ENCODE measurements around the gene FNDC11. TPM values are rescaled to one million over a fixed set of nuclear protein-coding genes. Genes with fewer than 3 reads are reported as not detected.
A peak's percentile ranks its signal among the peaks of the same experiment; 100 is the strongest.

The FNDC11 gene
- polyA plus RNA-seq, 4 donors, result 0.99 to 2.1 (median 1.6) TPM

- no peak for DNase-seq (ENCODE audit: low read depth in 4 of 4, low spot score in 2 of 4)
These were observed 30.9 kb upstream of the FNDC11 start for GRCh38 chr20:63522981-63523611.

GRCh38 chr20:63525185-63525584 lies 28.8 kb upstream of the FNDC11 start:
- no peak for DNase-seq (ENCODE audit: low read depth in 4 of 4, low spot score in 2 of 4)

DNA sequence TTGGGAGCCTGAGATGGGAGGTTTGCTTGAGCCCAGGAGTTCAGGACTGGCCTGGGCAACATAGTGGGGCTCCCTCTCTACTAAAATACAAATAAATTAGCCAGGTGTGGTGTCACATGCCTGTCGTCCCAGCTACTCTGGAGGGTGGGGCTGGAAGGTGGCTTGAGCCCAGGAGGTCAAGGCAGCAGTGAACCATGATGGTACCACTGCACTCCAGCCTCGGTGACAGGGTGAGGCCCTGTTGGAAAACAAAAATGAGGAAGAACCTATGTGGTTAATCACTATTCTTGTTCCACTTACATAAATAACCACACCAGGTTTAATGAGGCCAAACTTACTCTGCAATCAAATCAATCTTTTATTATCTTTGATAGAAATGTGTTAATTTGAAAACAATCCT lies 28.0 kb upstream of the FNDC11 start:
- DNase-seq (ENCODE audit: low read depth in 4 of 4, low spot score in 2 of 4), result no peak

DNA sequence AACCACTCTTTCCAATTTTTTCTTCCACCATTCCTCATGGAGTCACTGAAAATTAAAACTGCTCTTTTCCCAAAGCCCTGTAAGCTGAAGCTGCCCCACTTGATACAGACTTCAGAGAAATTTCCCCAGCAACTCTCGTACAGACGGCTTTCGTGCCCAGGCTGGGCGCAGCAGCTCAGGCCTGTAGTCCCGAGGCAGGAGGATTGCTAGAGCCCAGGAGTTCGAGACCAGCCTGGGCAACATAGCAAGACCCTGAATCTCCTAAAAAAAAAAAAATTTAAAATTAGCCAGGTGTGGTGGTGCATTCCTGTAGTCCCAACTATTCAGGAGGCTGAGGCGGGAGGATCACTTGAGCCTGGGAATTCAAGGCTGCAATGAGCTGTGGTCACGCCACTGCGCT lies 26.8 kb upstream of the FNDC11 start:
- DNase-seq (ENCODE audit: low read depth in 4 of 4, low spot score in 2 of 4), result no peak

DNA sequence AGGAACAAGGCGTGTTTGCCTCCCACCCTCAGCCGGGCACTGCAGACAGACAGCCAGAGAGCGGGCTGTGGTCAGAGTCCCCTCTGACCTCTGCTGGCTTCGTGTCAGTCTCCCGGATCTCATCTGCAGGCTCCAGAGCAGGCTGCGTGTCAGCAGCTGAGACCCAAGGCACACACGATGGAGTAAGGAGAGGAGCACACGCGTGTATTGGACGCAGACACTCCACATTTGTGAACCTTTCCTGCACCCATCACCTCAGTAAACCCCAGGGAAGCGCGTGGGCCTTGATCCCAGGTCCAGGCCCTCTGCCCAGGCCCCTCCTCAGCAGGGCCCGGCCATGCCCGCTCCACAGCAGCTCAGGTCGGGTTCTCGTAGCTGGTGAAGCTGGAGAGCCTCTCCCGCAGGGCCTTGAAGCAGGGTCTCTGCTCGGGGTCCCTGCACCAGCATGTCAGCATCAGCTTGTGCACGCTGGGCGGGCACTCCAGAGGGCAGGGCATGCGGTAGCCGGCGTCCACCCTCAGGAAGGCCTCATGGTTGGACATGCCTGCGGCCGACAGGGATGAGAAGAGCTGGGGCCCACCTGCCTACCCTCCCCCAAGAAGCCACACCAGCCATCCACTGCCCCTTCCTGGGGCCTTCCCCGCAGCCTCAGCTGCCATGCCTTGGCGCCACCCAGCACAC lies 24.6 kb upstream of the FNDC11 start:
- DNase-seq (ENCODE audit: low read depth in 4 of 4, low spot score in 2 of 4), result no peak

- no peak for DNase-seq (ENCODE audit: low read depth in 4 of 4, low spot score in 2 of 4)
These were observed 23.8 kb upstream of the FNDC11 start for GRCh38 chr20:63529861-63530787.

- no peak for DNase-seq (ENCODE audit: low read depth in 4 of 4, low spot score in 2 of 4)
These were observed 23.2 kb upstream of the FNDC11 start for GRCh38 chr20:63530788-63531160.

DNA sequence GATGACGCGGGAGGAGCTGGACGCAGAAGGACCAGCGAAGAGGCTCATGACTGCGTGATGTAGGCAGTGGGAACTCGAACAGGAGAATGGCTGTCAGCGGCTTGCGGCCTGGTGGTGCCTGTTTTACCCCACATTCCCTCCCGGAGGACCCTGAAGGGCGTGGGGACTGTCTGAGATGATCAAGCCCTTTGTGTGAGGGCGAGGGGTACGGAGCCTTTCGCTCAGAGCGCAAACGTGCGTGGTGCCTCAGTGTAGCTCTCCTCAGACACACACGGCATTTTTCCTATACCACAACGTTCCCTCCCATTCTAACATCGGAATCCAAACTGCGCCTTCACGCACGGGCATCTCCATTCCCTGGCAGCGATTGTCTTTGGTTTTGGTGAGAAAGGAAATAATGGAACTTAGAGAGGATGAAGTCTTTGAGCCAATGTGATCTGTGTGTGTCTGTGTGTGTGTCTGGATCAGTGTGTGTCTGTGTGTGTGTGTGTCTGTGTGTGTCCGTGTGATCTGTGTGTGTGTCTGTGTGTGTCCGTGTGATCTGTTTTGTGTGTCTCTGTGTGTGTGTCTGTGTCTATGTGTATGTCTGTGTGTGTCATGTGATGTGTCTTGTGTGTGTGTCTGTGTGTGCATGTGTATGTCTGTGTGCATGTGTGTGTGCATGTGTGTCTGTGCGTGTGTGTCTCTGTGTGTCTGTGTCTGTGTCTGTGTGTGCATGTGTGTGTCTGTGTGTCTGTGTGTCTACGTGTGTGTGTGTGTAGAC lies 22.1 kb upstream of the FNDC11 start:
- DNase-seq (ENCODE audit: low read depth in 4 of 4, low spot score in 2 of 4), result no peak

GRCh38 chr20:63532449-63532971 lies 21.4 kb upstream of the FNDC11 start:
- DNase-seq (ENCODE audit: low read depth in 4 of 4, low spot score in 2 of 4), result no peak

- DNase-seq (ENCODE audit: low read depth in 4 of 4, low spot score in 2 of 4), result no peak
These were observed 20.6 kb upstream of the FNDC11 start for GRCh38 chr20:63533388-63533787.

DNA sequence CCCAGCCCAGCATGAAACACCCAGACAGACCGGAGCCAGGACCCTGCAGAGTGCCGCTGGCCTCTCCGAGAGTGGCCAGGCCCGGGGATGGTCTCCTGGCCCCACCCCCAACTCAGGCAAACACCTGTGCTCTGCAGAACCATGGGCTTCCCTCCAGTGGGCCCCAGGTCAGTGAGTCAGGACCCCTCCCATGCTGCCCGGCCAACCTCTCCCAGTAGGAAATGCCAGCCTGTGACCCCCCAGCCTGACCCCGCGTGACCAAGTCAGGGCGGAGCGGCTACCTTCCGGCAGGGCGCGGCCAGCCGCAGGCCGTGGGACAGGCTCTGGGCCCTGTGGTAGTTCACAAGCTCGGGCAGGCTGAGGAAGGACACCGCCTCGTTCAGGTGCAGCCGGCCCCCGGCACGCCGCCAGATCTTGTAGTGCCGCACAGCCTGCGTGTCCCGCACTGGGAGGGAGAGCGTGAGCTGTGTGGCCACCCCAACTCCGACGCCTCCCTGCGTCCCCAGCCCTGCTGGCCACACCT lies 20.0 kb upstream of the FNDC11 start:
- DNase-seq (ENCODE audit: low read depth in 4 of 4, low spot score in 2 of 4), result no peak

GRCh38 chr20:63534427-63534830 lies 19.5 kb upstream of the FNDC11 start:
- DNase-seq (ENCODE audit: low read depth in 4 of 4, low spot score in 2 of 4), result no peak

DNA sequence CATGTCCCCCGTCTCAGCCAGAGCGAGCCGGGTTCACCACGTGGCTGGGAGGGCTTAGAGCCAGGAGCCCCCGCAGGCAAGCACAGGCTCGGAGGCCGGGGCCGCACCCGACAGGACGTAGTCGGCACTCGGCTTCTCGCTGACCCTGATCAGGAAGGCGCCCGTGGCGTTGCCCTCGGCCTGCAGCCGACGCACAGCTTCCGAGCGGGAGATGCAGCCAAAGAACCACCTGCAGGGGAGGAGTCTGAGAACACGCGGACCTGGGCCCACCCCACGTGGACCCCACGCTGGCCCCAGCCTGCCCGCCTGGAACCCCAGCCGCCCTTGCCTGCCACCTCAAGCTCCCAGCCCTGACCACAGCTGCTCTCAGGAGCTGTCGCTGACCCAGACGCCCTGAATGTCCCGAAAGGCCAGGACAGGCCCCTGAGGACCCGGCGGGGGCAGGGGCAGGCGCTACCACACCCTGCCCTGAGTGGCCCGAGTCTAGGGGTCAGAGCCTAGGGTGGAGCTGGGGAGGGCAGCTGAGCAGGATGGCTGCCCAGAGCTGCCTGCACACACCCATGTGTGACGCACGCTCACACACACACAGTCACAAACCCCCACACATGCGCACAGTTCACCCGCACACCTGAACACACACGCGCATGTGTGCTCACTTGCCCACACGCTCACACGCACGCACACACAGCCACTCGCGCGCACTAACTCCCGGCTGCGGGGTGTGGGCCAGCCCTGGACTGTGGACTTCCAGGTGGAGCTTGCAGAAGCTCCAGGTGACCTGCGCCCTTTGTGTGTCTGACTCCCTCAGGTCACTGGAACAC lies 18.9 kb upstream of the FNDC11 start:
- DNase-seq (ENCODE audit: low read depth in 4 of 4, low spot score in 2 of 4), result no peak

- DNase-seq (ENCODE audit: low read depth in 4 of 4, low spot score in 2 of 4), result no peak
These were observed 17.6 kb upstream of the FNDC11 start for GRCh38 chr20:63536241-63536977.

DNA sequence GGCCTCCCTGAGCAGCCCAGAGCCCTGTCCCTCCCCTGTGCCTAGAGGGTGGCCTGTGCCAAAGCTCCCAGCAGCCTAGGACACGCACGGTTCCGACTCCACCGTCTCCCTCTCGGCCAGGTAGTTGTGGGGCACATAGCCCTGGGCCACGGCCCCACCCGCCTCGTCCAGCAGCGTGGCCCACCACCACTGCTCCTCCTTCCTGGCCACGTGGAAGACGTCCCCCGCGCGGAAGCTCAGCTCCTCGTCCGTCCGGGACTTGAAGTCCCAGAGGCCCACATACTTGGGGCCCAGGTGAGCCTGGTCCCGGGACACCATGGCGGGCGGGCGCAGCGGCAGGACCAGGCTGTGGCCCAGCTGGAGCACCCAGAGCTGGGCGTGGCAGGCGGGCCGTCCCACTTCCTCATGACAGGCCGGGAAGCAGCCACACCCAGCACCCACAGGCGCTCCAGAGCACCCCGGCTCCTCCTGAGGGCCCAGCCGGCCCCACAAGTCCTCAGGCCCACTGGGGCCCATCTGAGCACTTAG lies 16.9 kb upstream of the FNDC11 start, which contains the start of gene PTK6:
Gene PTK6, minus strand, starts transcription at position 380 of the 528 bp plus-strand sequence. Its CDS starts 62 bp downstream, at position 318.
- DNase-seq (ENCODE audit: low read depth in 4 of 4, low spot score in 2 of 4), result no peak

GRCh38 chr20:63537525-63538203 lies 16.3 kb upstream of the FNDC11 start:
- peak in 2 of 4 donors; percentile 57 to 64 for DNase-seq (ENCODE audit: low read depth in 4 of 4, low spot score in 2 of 4)

DNA sequence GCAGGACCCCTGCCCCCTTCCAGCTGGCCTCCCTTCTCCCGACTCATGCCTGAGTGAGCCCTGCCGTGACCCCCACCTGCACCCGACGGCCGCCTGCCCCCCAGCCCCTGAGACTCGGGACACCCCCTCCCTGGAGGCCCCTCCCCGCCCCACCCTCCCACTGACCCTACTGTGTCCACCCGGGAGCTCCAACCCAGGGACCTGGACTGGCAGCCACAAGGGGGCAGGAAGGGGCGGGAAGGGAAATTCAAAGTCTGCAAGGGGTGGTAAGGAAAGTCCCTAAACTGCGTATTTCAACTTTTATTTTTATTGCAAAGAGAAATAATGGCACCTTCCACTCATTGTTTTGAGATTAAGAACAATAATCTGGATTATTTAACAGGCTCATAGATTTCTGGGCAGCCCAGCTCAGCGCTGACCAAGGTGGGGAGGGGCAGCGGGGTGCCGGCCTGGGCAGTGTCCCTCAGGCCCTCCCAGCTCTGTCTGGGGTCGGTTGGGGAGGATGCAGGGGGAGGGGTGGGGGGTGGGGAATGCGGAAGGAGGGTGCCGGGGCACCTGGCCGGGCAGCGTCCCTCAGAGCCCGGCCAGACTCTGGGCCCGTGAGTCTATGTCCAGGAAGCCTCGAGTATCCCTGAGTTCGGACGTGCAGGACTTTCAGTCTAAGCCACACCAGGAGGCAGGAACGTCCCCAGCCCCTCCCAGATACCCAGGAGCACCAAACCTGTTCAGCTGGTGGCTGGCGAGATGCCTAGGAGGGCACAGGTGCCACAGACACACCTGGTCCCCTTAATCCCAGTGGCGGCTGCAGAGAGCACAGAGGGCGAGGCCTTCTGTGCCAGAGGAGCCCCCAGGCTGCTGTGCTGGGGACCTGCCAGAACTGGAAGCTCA lies 15.5 kb upstream of the FNDC11 start:
- no peak for DNase-seq (ENCODE audit: low read depth in 4 of 4, low spot score in 2 of 4)

All from left renal cortex interstitium (tissue), 4 donors.